Liver (tissue), 9 donors: Measurements from ENCODE around the gene CREB5. TPM values are rescaled to one million over a fixed set of nuclear protein-coding genes. Genes with fewer than 3 reads are reported as not detected.

Experiments
- DNase-seq: peaks from one replicate; pipeline ENCODE4 v3.0.0-alpha.2; 2017; ENCODE audit warnings: low spot score
- H3K27ac ChIP-seq, 2 donors: one replicate each; pipeline ENCODE4 v1.7.0; 2013; ENCODE audit warnings: inconsistent platforms in 2 of 2, low read length in 2 of 2, control low read depth in 1 of 2, low read depth in 1 of 2, mild to moderate bottlenecking in 1 of 2
- H3K27me3 ChIP-seq, 4 donors: one replicate each; pipeline versions ENCODE4 v1.6.1 to v1.7.0; 2013; ENCODE audit warnings: low read length in 3 of 4, inconsistent platforms in 1 of 4, mild to moderate bottlenecking in 1 of 4, moderate library complexity in 1 of 4; ENCODE audit not compliant: control insufficient read depth in 4 of 4, insufficient read depth in 4 of 4
- H3K36me3 ChIP-seq, 4 donors: one replicate each; pipeline versions ENCODE4 v1.6.1 to v1.7.0; 2013; ENCODE audit warnings: low read length in 3 of 4, mild to moderate bottlenecking in 3 of 4, low read depth in 1 of 4, moderate library complexity in 1 of 4; ENCODE audit not compliant: control insufficient read depth in 4 of 4, insufficient read depth in 3 of 4
- H3K4me1 ChIP-seq, 4 donors: one replicate each; pipeline versions ENCODE4 v1.6.1 to v1.7.0; 2013; ENCODE audit warnings: low read length in 3 of 4, mild to moderate bottlenecking in 3 of 4, moderate library complexity in 1 of 4; ENCODE audit not compliant: control insufficient read depth in 4 of 4, insufficient read depth in 4 of 4
- H3K4me3 ChIP-seq, 3 donors: one replicate each; pipeline versions ENCODE4 v1.6.1 to v1.7.0; 2013; ENCODE audit warnings: low read length in 3 of 3, control low read depth in 1 of 3, low read depth in 1 of 3, mild to moderate bottlenecking in 1 of 3
- H3K9ac ChIP-seq, 2 donors: one replicate each; pipeline ENCODE4 v1.7.0; 2013; ENCODE audit warnings: low read length in 2 of 2, mild to moderate bottlenecking in 2 of 2, moderate library complexity in 2 of 2, control low read depth in 1 of 2, low read depth in 1 of 2
- H3K9me3 ChIP-seq, 4 donors: one replicate each; pipeline versions ENCODE4 v1.6.1 to v1.7.0; 2013; ENCODE audit warnings: low read length in 3 of 4; ENCODE audit not compliant: control insufficient read depth in 4 of 4
- EGR1 ChIP-seq, 2 donors: IDR thresholded peaks; 2 replicates each; pipeline ENCODE4 v1.6.1; 2016 to 2018; ENCODE audit warnings: antibody characterized with exemption in 2 of 2, low read depth in 2 of 2
- GABPA ChIP-seq, 2 donors: IDR thresholded peaks in 1 of 2; conservative IDR thresholded peaks in 1 of 2; 2 replicates each; pipeline ENCODE4 v1.6.1; 2016; ENCODE audit warnings: antibody characterized with exemption in 2 of 2, mild to moderate bottlenecking in 1 of 2, moderate library complexity in 1 of 2
- HNF4G ChIP-seq: IDR thresholded peaks from 2 replicates; pipeline ENCODE4 v1.6.1; 2016; ENCODE audit warnings: antibody characterized with exemption
- MAX ChIP-seq: IDR thresholded peaks from 2 replicates; pipeline ENCODE4 v1.6.1; 2016; ENCODE audit warnings: antibody characterized with exemption
- NR2F2 ChIP-seq: IDR thresholded peaks from 2 replicates; pipeline ENCODE4 v1.6.1; 2016; ENCODE audit warnings: antibody characterized with exemption
- RAD21 ChIP-seq, 2 donors: IDR thresholded peaks; 2 replicates each; pipeline ENCODE4 v1.6.1; 2016; ENCODE audit warnings: antibody characterized with exemption in 2 of 2, mild to moderate bottlenecking in 2 of 2
- REST ChIP-seq: IDR thresholded peaks from 2 replicates; pipeline ENCODE4 v1.6.1; 2016; ENCODE audit warnings: antibody characterized with exemption, mild to moderate bottlenecking
- RXRA ChIP-seq, 2 donors: IDR thresholded peaks; 2 replicates each; pipeline ENCODE4 v1.6.1; 2017 to 2018; ENCODE audit warnings: antibody characterized with exemption in 2 of 2, mild to moderate bottlenecking in 1 of 2
- SP1 ChIP-seq: IDR thresholded peaks from 2 replicates; pipeline ENCODE4 v1.6.1; 2018; ENCODE audit warnings: antibody characterized with exemption, mild to moderate bottlenecking
- TAF1 ChIP-seq: conservative IDR thresholded peaks from 2 replicates; pipeline ENCODE4 v1.6.1; 2016; ENCODE audit warnings: antibody characterized with exemption, mild to moderate bottlenecking
- YY1 ChIP-seq: IDR thresholded peaks from 2 replicates; pipeline ENCODE4 v1.6.1; 2016; ENCODE audit warnings: antibody characterized with exemption, mild to moderate bottlenecking
- ZBTB33 ChIP-seq: IDR thresholded peaks from 2 replicates; pipeline ENCODE4 v1.6.1; 2016; ENCODE audit warnings: antibody characterized with exemption
- WGBS: extraction: QIAGEN DNeasy Blood & Tissue Kit; methylation state at CpG from one replicate; pipeline ENCODE4 v1.1.7; 2013; 5-methylcytosine and 5-hydroxymethylcytosine counted together
- polyA plus RNA-seq, 2 donors: library from polyadenylated mRNA; stranded (reverse) in 1 of 2; unstranded in 1 of 2; fragments of 200-250 nt in 1 of 2; fragments of >200 nt in 1 of 2; fragmentation: Nextera tagmentation in 1 of 2; extraction: Ambion mirVana in 1 of 2; gene quantifications; one replicate each; pipeline versions ENCODE4 v1.2.1 to v1.2.3, GENCODE V29; 2013 to 2015
- total RNA-seq, 2 donors: library from RNA; depleted of rRNA; stranded (reverse); fragments of >200 nt; gene quantifications; one replicate each; pipeline ENCODE4 v1.2.3, GENCODE V29; 2014
- donor health status: healthy.
- donor health status: healthy.
- donor health status: healthy.
- donor health status: healthy.
- donor health status: healthy.

Gene CREB5
- total and polyA plus RNA-seq, 4 donors, result 0.25 to 0.92 (median 0.67) TPM

- H3K36me3 ChIP-seq, result no peaks in the 10 kb centered on the region
- no peak for DNase-seq
- H3K27me3 ChIP-seq, result peaks cover 0 to 10% (median 0%) of the 10 kb centered on the region in 4 donors
- no peak overlapping the region for H3K4me3 ChIP-seq
- 87% methylated on average over 5 of the region's 5 CpGs for WGBS
- H3K9me3 ChIP-seq, result no peaks in the 10 kb centered on the region
- no peak overlapping the region for H3K9ac ChIP-seq
- H3K27ac ChIP-seq, result no peak overlapping the region
- H3K4me1 ChIP-seq, result no peaks in the 10 kb centered on the region
- TF ChIP-seq HNF4G, result no peak
- TF ChIP-seq TAF1, result no peak
- TF ChIP-seq ZBTB33, result no peak
- TF ChIP-seq RXRA (IDR thresholded peaks at IDR 0.05), result no peak
- TF ChIP-seq REST, result no peak
- TF ChIP-seq GABPA (IDR thresholded peaks at IDR 0.05 in 1 of 2, conservative IDR thresholded peaks at IDR 0.05 in 1 of 2), result no peak
- no peak for TF ChIP-seq SP1
These were observed 187.1 kb downstream of the CREB5 start for GRCh38 chr7:28599411-28599810.

GRCh38 chr7:28602282-28602681, 190.0 kb downstream of the CREB5 start:
- TF ChIP-seq ZBTB33 (no peak), SP1 (no peak), YY1 (no peak), HNF4G (no peak)
- Histone ChIP-seq H3K9me3 (no peaks in the 10 kb centered on the region), H3K4me3 (no peak overlapping the region), H3K36me3 (no peaks in the 10 kb centered on the region), H3K4me1 (no peaks in the 10 kb centered on the region), H3K9ac (no peak overlapping the region), H3K27me3 (peaks cover 0 to 10% (median 0%) of the 10 kb centered on the region in 4 donors), H3K27ac (no peak overlapping the region)
- WGBS, result 93% methylated on average over 3 of the region's 3 CpGs
- DNase-seq, result no peak

- 64% methylated on average over 7 of the region's 7 CpGs for WGBS
- H3K4me3 ChIP-seq, result no peak overlapping the region
- no peak for DNase-seq
- no peaks in the 10 kb centered on the region for H3K9me3 ChIP-seq
- H3K27me3 ChIP-seq, result peaks cover 0 to 3% (median under 1%) of the 10 kb centered on the region in 4 donors
- H3K4me1 ChIP-seq, result no peaks in the 10 kb centered on the region
- H3K27ac ChIP-seq, result no peak overlapping the region
- no peaks in the 10 kb centered on the region for H3K36me3 ChIP-seq
- TF ChIP-seq TAF1 (no peak), NR2F2 (peak; percentile 81), RAD21 (IDR thresholded peaks at IDR 0.05) (peak in 1 of 2 donors; percentile 16), EGR1 (IDR thresholded peaks at IDR 0.05; ENCODE audit: low read depth in 2 of 2) (no peak), MAX (peak; percentile 12), RXRA (IDR thresholded peaks at IDR 0.05) (peak in 1 of 2 donors; percentile 32)
- no peak overlapping the region for H3K9ac ChIP-seq
These were observed 193.2 kb downstream of the CREB5 start for GRCh38 chr7:28605427-28606085.
